ENCODE measurements around the gene NCKIPSD. TPM values are rescaled to one million over a fixed set of nuclear protein-coding genes. Genes with fewer than 3 reads are reported as not detected.

The NCKIPSD gene
- total RNA-seq, 1 donor from 2014 or later, result 24.7 TPM

GRCh38 chr3:48634661-48635221, 51.0 kb downstream of the NCKIPSD start:
- H3K4me1 Mint-ChIP-seq (ENCODE audit: low read depth), result peaks cover 35% of the 10 kb centered on the region
- H3K27me3 Mint-ChIP-seq (ENCODE audit: low read depth), result no peaks in the 10 kb centered on the region
- peaks cover 16% of the 10 kb centered on the region for H3K36me3 Mint-ChIP-seq (ENCODE audit: low read depth)
- TF ChIP-seq, protein P1, sequence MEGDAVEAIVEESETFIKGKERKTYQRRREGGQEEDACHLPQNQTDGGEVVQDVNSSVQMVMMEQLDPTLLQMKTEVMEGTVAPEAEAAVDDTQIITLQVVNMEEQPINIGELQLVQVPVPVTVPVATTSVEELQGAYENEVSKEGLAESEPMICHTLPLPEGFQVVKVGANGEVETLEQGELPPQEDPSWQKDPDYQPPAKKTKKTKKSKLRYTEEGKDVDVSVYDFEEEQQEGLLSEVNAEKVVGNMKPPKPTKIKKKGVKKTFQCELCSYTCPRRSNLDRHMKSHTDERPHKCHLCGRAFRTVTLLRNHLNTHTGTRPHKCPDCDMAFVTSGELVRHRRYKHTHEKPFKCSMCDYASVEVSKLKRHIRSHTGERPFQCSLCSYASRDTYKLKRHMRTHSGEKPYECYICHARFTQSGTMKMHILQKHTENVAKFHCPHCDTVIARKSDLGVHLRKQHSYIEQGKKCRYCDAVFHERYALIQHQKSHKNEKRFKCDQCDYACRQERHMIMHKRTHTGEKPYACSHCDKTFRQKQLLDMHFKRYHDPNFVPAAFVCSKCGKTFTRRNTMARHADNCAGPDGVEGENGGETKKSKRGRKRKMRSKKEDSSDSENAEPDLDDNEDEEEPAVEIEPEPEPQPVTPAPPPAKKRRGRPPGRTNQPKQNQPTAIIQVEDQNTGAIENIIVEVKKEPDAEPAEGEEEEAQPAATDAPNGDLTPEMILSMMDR (IDR thresholded peaks at IDR 0.05), result no peak
- H3K4me3 Mint-ChIP-seq (ENCODE audit: unreplicated experiment), result peak overlapping the region; percentile 90
- H3K27ac Mint-ChIP-seq (ENCODE audit: unreplicated experiment), result peak overlapping the region; percentile 45
- no peaks in the 10 kb centered on the region for H3K9me3 Mint-ChIP-seq (ENCODE audit: low read depth)
- no peak for DNase-seq (ENCODE audit: low spot score)

DNA sequence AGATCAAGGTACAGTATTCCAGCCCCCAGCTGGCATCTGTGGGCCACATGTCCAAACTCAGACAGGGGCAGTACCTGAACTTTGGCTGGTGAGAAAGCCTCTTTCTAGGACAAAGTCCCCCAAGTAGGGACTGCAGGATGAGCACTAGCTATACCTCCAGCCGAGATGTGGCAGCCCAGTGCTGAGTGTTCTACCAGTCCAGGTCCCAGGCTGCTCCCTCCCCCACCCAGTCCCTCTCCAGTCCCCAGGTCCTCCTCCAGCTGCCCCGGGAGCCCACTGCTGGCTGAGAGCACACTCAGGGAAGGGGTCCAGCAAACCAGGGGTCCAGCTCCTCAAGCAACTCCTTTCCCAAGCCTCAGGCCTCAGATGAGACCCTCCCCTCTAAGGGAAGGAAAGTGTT, 52.0 kb downstream of the NCKIPSD start:
- Mint-ChIP-seq H3K27ac (ENCODE audit: unreplicated experiment) (peak overlapping the region; percentile 17), H3K4me3 (ENCODE audit: unreplicated experiment) (peak overlapping the region; percentile 90), H3K9me3 (ENCODE audit: low read depth) (no peaks in the 10 kb centered on the region), H3K27me3 (ENCODE audit: low read depth) (no peaks in the 10 kb centered on the region), H3K36me3 (ENCODE audit: low read depth) (peaks cover 20% of the 10 kb centered on the region), H3K4me1 (ENCODE audit: low read depth) (peaks cover 38% of the 10 kb centered on the region)
- TF ChIP-seq, protein P1 (IDR thresholded peaks at IDR 0.05), result no peak
- no peak for DNase-seq (ENCODE audit: low spot score)

GRCh38 chr3:48633256-48633655, 52.5 kb downstream of the NCKIPSD start:
- TF ChIP-seq, protein P1 (IDR thresholded peaks at IDR 0.05), result no peak
- Mint-ChIP-seq H3K27me3 (ENCODE audit: low read depth) (no peaks in the 10 kb centered on the region), H3K4me1 (ENCODE audit: low read depth) (peaks cover 38% of the 10 kb centered on the region), H3K27ac (ENCODE audit: unreplicated experiment) (no peak overlapping the region), H3K4me3 (ENCODE audit: unreplicated experiment) (peak overlapping the region; percentile 90), H3K9me3 (ENCODE audit: low read depth) (no peaks in the 10 kb centered on the region), H3K36me3 (ENCODE audit: low read depth) (peaks cover 20% of the 10 kb centered on the region)
- DNase-seq (ENCODE audit: low spot score), result no peak

GRCh38 chr3:48631516-48632448, 53.9 kb downstream of the NCKIPSD start:
- Mint-ChIP-seq H3K4me3 (ENCODE audit: unreplicated experiment) (no peak overlapping the region), H3K27me3 (ENCODE audit: low read depth) (no peaks in the 10 kb centered on the region), H3K4me1 (ENCODE audit: low read depth) (peaks cover 32% of the 10 kb centered on the region), H3K36me3 (ENCODE audit: low read depth) (peaks cover 30% of the 10 kb centered on the region), H3K27ac (ENCODE audit: unreplicated experiment) (no peak overlapping the region), H3K9me3 (ENCODE audit: low read depth) (no peaks in the 10 kb centered on the region)
- TF ChIP-seq, protein P1 (IDR thresholded peaks at IDR 0.05), result no peak
- DNase-seq (ENCODE audit: low spot score), result no peak

DNA sequence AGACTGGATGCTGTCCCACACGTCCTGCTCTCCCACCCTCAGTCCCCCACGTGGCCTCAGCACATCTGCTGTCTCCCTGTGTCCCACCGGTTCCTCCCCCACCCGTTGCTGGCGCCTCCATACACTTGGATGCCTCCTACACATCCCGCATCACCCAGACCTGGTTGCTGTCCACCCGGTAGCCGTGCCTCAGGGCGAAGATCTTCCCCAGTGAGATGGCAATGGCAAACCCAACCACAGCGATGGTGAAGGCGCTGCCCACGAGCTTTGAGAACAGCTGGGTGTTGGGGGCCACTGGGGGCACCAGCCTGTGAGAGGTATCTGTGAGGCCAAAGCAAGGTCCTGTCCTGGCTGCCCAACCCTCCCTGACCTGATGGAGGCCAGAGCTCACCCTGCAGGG, 54.9 kb downstream of the NCKIPSD start:
- Mint-ChIP-seq H3K36me3 (ENCODE audit: low read depth) (peaks cover 37% of the 10 kb centered on the region), H3K27ac (ENCODE audit: unreplicated experiment) (no peak overlapping the region), H3K9me3 (ENCODE audit: low read depth) (no peaks in the 10 kb centered on the region), H3K4me3 (ENCODE audit: unreplicated experiment) (no peak overlapping the region), H3K4me1 (ENCODE audit: low read depth) (peaks cover 24% of the 10 kb centered on the region), H3K27me3 (ENCODE audit: low read depth) (no peaks in the 10 kb centered on the region)
- DNase-seq (ENCODE audit: low spot score), result no peak
- TF ChIP-seq, protein P1 (IDR thresholded peaks at IDR 0.05), result no peak

All from chondrocyte (in vitro differentiated cells).